K562 (cell line): Measurements from ENCODE around the gene MPC1. TPM values are rescaled to one million over a fixed set of nuclear protein-coding genes. Genes with fewer than 3 reads are reported as not detected.

Experiments used
- ATAC-seq: fragments of 200-7000 bp; cut with Tn5 transposase; 3 replicates; pipeline ENCODE4 v1.9.1; 2020; ENCODE audit warnings: moderate library complexity
- BruUV-seq: library from RNA; stranded (reverse); fragments of 400-500 nt; replicated peaks from 2 replicates; lab custom pipeline; 2021; lab: Mats Ljungman, UMichigan
- CTCF ChIA-PET: fragments of 300-600 bp; formaldehyde crosslinking; extraction: SDS; loops from one replicate; lab custom pipeline; 2021; ENCODE audit warnings: low intra/inter-chr PET ratio; lab: Yijun Ruan, JAX
- POLR2A ChIA-PET: fragments of 300-600, 350-650 bp; sonication (Branson Sonifier 250); formaldehyde crosslinking; extraction: SDS; loops from one replicate; lab custom pipeline; 2021; ENCODE audit warnings: antibody characterized with exemption, inconsistent platforms; lab: Yijun Ruan, JAX
- DNase-seq, 4 experiments: peaks; one replicate each; pipeline versions ENCODE4 v3.0.0 to v3.0.0-alpha.2; 2011 to 2018; ENCODE audit warnings: low spot score in 3 of 4, mixed read lengths in 3 of 4; ENCODE audit errors: extremely low read depth in 1 of 4
- FAIRE-seq: peaks from 2 replicates; lab custom pipeline; 2011; peaks lifted over from hg19 to GRCh38; lab: Jason Lieb, UNC
- H2AFZ ChIP-seq: 2 replicates; pipeline ENCODE4 v1.6.0; 2011; ENCODE audit warnings: low read depth, low read length, control low read depth, inconsistent platforms
- H3K27ac ChIP-seq: fragments of 200-600 bp; 3 replicates; pipeline ENCODE4 v1.8.0; 2011; ENCODE audit warnings: low read depth, mild to moderate bottlenecking, control low read depth, inconsistent platforms, low read length, moderate library complexity, mixed read lengths; ENCODE audit errors: extremely low read depth
- H3K27me3 ChIP-seq, 2 experiments: fragments of 300-600 bp in 1 of 2; 2 replicates in 1 of 2; 3 replicates in 1 of 2; pipeline versions ENCODE4 v1.6.0 to v1.8.0; 2011; ENCODE audit warnings: inconsistent platforms in 2 of 2, low read length in 2 of 2, mild to moderate bottlenecking in 1 of 2, mixed read lengths in 1 of 2, moderate library complexity in 1 of 2; ENCODE audit not compliant: control insufficient read depth in 2 of 2, insufficient read depth in 2 of 2
- H3K36me3 ChIP-seq: fragments of 300-600 bp; 3 replicates; pipeline ENCODE4 v1.8.0; 2011; ENCODE audit warnings: mild to moderate bottlenecking, low read length, inconsistent platforms; ENCODE audit not compliant: control insufficient read depth, insufficient read depth
- H3K4me1 ChIP-seq, 2 experiments: fragments of 200-600 bp in 1 of 2; replicated peaks in 1 of 2; 2 replicates in 1 of 2; 3 replicates in 1 of 2; pipeline versions ENCODE4 v1.5.1 to v1.8.0; 2011; ENCODE audit warnings: inconsistent platforms in 2 of 2, low read length in 2 of 2, mild to moderate bottlenecking in 1 of 2, mixed read lengths in 1 of 2, moderate library complexity in 1 of 2; ENCODE audit not compliant: control insufficient read depth in 2 of 2, insufficient read depth in 2 of 2
- H3K4me2 ChIP-seq: 2 replicates; pipeline ENCODE4 v1.6.1; 2011; ENCODE audit warnings: low read length, control low read depth, inconsistent platforms, mixed read lengths; ENCODE audit not compliant: insufficient read depth
- H3K4me3 ChIP-seq: fragments of 200-600 bp; sonication (generic), shearing (Covaris generic); 2 replicates; pipeline ENCODE4 v1.5.1; 2016; ENCODE audit warnings: control low read depth, inconsistent platforms
- H3K79me2 ChIP-seq: fragments of 200-600 bp; 3 replicates; pipeline ENCODE4 v1.8.0; 2011; ENCODE audit warnings: low read length, inconsistent platforms; ENCODE audit not compliant: control insufficient read depth, insufficient read depth
- H3K9ac ChIP-seq, 2 experiments: 2 replicates each; pipeline versions ENCODE4 v1.6.0 to v1.6.1; 2011; ENCODE audit warnings: low read depth in 2 of 2, low read length in 2 of 2, control low read depth in 1 of 2, inconsistent platforms in 1 of 2, mild to moderate bottlenecking in 1 of 2, mixed read lengths in 1 of 2; ENCODE audit not compliant: insufficient read depth in 1 of 2
- H3K9me1 ChIP-seq: one replicate; pipeline ENCODE4 v1.6.0; 2011; ENCODE audit warnings: inconsistent platforms, mild to moderate bottlenecking, low read length, moderate library complexity; ENCODE audit not compliant: control insufficient read depth, insufficient read depth
- H3K9me3 ChIP-seq: replicated peaks from 2 replicates; pipeline ENCODE4 v1.5.1; 2011; ENCODE audit warnings: low read depth, low read length, inconsistent platforms; ENCODE audit not compliant: control insufficient read depth, insufficient read depth
- H4K20me1 ChIP-seq: replicated peaks from 2 replicates; pipeline ENCODE4 v1.6.1; 2011; ENCODE audit warnings: low read length, inconsistent platforms, mixed read lengths; ENCODE audit not compliant: control insufficient read depth, insufficient read depth
- CC2D1A ChIP-seq: fragments of 450-650 bp; IDR thresholded peaks from 2 replicates; pipeline ENCODE4 v1.6.1; 2017; ENCODE audit warnings: mild to moderate bottlenecking
- HMG20B ChIP-seq: fragments of 250-450 bp; sonication (Bioruptor Pico); IDR thresholded peaks from 2 replicates; pipeline ENCODE4 v1.5.0; 2021; ENCODE audit warnings: mild to moderate bottlenecking
- MCM2 ChIP-seq: fragments of 450-650 bp; IDR thresholded peaks from 2 replicates; pipeline ENCODE4 v1.6.1; 2017; ENCODE audit warnings: low read depth, mild to moderate bottlenecking
- NFIC ChIP-seq: fragments of 450-650 bp; IDR thresholded peaks from 2 replicates; pipeline ENCODE4 v1.6.1; 2017; ENCODE audit warnings: mild to moderate bottlenecking, inconsistent platforms
- PCBP1 ChIP-seq: fragments of 200-400 bp; formaldehyde crosslinking; IDR thresholded peaks from 2 replicates; pipeline ENCODE4 v1.6.1; 2018; ENCODE audit warnings: mild to moderate bottlenecking, low read depth, low read length; ENCODE audit not compliant: poor library complexity, severe bottlenecking
- SOX6 ChIP-seq: fragments of 450-650 bp; IDR thresholded peaks from 2 replicates; pipeline ENCODE4 v1.6.1; 2014; ENCODE audit warnings: mild to moderate bottlenecking
- SRF ChIP-seq, 2 experiments: fragments of 250-450, 450-650 bp in 1 of 2; sonication (Bioruptor Pico) in 1 of 2; sonication (generic) in 1 of 2; formaldehyde crosslinking; IDR thresholded peaks; 2 replicates each; pipeline versions ENCODE4 v1.5.0 to v1.5.1; 2020 to 2022; ENCODE audit warnings: mild to moderate bottlenecking in 1 of 2, missing genetic modification reagents in 1 of 2
- TSC22D4 ChIP-seq: fragments of 450-650 bp; IDR thresholded peaks from 2 replicates; pipeline ENCODE4 v1.6.1; 2016; ENCODE audit warnings: missing genetic modification characterization, missing biosample characterization, control low read depth
- ZNF583 ChIP-seq: fragments of 250-450 bp; sonication (Bioruptor Pico); IDR thresholded peaks from 2 replicates; pipeline ENCODE4 v1.4.0; 2020
- WGBS: fragments of 100-300 bp; shearing (Covaris generic); methylation state at CpG from one replicate; pipeline ENCODE4 v1.1.6; 2016; ENCODE audit warnings: low coverage, mixed read lengths; ENCODE audit not compliant: insufficient coverage; ENCODE audit errors: missing lambda C conversion rate; 5-methylcytosine and 5-hydroxymethylcytosine counted together
- in situ Hi-C: fragments of 300-500 bp; cut with MboI; formaldehyde crosslinking; loops from 4 replicates; pipeline ENCODE4 v1.15.0; 2018; ENCODE audit warnings: inconsistent platforms, mixed read lengths
- intact Hi-C: fragments of 100-400 bp; cut with micrococcal nuclease; formaldehyde crosslinking; loops from 2 replicates; pipeline ENCODE4 v1.14.2; 2022
- polyA plus RNA-seq, 8 experiments: library from polyadenylated mRNA; depleted of rRNA in 4 of 8; stranded (reverse) in 5 of 8; unstranded in 3 of 8; fragments of >200 nt; fragmentation: Nextera tagmentation in 2 of 8; fragmentation: Illumina TruSeq in 1 of 8; extraction: Ambion mirVana in 2 of 8; extraction: Trizol in 1 of 8; gene quantifications; 2 replicates each; pipeline versions ENCODE4 v1.2.1 to v1.2.3, GENCODE V29; 2011 to 2014; ENCODE audit warnings: inconsistent platforms in 1 of 8, missing spikeins in 1 of 8
- total RNA-seq, 7 experiments: library from RNA; depleted of rRNA in 6 of 7; stranded (reverse); fragments of >200 nt in 6 of 7; fragmentation: Illumina TruSeq in 2 of 7; extraction: Trizol in 2 of 7; gene quantifications; 2 replicates each; pipeline versions ENCODE4 v1.2.1 to v1.2.3, GENCODE V29; 2011 to 2021; ENCODE audit warnings: low replicate concordance in 1 of 7

MPC1 gene
- total and polyA plus RNA-seq, 9 of the 15 experiments (the other 6 are each of a cell fraction or from before 2014, with no cell fraction given) = 78.6 to 185 (median 138) TPM

DNA sequence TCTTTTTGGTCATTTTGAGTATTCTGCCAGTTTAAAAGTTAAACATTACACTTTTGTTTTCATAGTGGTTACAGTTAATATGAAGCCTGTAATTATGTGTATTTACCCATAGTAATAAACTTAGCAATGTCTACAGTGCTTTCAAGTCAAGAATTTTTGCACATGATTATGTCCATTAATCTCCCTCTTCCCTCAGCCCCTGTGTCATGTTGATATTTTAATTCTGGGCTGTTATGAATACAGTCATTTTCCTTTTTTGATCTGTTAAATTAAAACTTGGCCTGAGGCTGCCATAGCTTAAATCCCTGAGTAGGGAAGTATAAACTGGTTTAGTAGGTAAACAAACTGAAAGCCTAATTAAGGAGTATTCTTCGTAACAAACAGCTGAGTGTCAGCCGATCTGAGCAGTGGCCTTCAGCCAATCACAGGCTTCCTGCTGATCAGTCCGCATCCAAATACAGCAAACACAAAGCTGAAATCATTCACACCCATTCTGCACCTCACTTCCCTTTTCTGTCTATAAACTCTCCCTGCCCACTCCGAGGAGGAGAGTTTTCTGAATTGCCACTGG is 30.9 kb downstream of the MPC1 start (continued):
- TF ChIP-seq MCM2 = no peak
- TF ChIP-seq SOX6 = peak; percentile 17; the same call in 1 of the 2 replicates
- TF ChIP-seq CC2D1A = 0 out of 2 replicates have a peak, but pooled peaks have one; percentile 20
- 0 out of 4 replicates have a peak, but pooled peaks of 1 of the 2 experiments have one; percentile 28 for TF ChIP-seq SRF (CRISPR knock-in tag; IDR thresholded peaks at IDR 0.05)

DNA sequence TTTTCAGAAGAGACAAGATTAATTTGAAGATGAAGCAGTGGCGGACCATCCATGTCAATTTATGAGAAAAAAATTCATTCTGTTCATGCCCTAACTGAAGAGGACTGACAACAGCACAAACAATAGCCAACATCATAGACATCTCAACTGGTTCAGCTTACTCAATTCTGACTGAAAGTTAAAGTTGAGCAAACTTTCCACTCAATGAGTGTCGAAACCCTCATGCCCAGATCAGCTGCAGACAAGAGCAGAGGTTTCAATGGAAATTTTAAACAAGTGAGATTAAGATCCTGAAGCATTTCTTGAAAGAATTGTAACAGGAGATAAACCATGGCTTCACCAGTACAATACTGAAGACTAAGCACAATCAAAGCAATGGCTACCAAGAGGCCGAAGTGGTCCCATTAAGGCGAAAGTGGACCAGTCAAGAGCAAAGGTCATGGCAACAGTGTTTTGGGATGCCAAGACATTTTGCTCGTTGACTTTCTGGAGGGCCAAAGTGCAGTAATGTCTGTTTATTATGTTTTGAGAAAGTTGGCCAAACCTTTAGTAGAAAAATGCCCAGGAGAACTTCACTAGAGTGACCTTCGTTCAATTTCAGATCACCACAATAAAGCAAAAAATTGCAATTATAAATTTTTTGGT is 34.3 kb downstream of the MPC1 start:
- H2AFZ ChIP-seq = no peak overlapping the region
- ATAC-seq = no peak
- no peak for DNase-seq
- BruUV-seq = no TSS peak
- no peaks in the 10 kb centered on the region for H3K36me3 ChIP-seq
- TF ChIP-seq NFIC (no peak), TSC22D4 (tag) (no peak), PCBP1 (no peak), ZNF583 (CRISPR knock-in tag) (no peak), HMG20B (CRISPR knock-in tag) (no peak)
- H4K20me1 ChIP-seq = no peaks in the 10 kb centered on the region
- H3K4me2 ChIP-seq = no peak overlapping the region
- H3K27ac ChIP-seq = no peak overlapping the region
- peaks cover 6% of the 10 kb centered on the region; the same call in 1 of the 2 replicates for H3K9me3 ChIP-seq
- no peak overlapping the region for H3K4me3 ChIP-seq
- ChIA-PET CTCF (no interaction called here), POLR2A (no interaction called here)
- no peak for FAIRE-seq
- 0 out of 3 replicates have a peak, but pooled peaks cover under 1% of the 10 kb centered on the region for H3K79me2 ChIP-seq
- H3K4me1 ChIP-seq = peaks cover 0 to 8% of the 10 kb centered on the region in 2 experiments; a peak in 2 of 5 replicates
- H3K9ac ChIP-seq = no peak overlapping the region
- WGBS = 13% methylated on average over 6 of the region's 6 CpGs
- intact Hi-C loops (no loop called here), in situ Hi-C loops (no loop called here)
- H3K27me3 ChIP-seq = no peaks in the 10 kb centered on the region
- no peaks in the 10 kb centered on the region for H3K9me1 ChIP-seq
